Inferior parietal cortex (tissue), 1 donor: ENCODE data around the gene FERMT2.

Source experiments
- DNase-seq: peaks from one replicate; pipeline ENCODE4 v3.0.0-alpha.2; 2016; ENCODE audit errors: extremely low spot score

Gene FERMT2

GRCh38 chr14:52829527-52830185 lies 121.2 kb downstream of the FERMT2 start:
- DNase-seq = no peak

GRCh38 chr14:52827426-52827825 lies 123.4 kb downstream of the FERMT2 start:
- DNase-seq = no peak

- DNase-seq = no peak
Observed at GRCh38 chr14:52825085-52825484, 125.8 kb downstream of the FERMT2 start.

- DNase-seq = no peak
Observed at GRCh38 chr14:52824462-52824861, 126.4 kb downstream of the FERMT2 start.

- DNase-seq = no peak
Observed at GRCh38 chr14:52821805-52822250, 129.0 kb downstream of the FERMT2 start.

GRCh38 chr14:52808101-52808500 lies 142.7 kb downstream of the FERMT2 start:
- DNase-seq = no peak
